ENCODE results near the gene TRAF2. TPM values are rescaled to one million over a fixed set of nuclear protein-coding genes. Genes with fewer than 3 reads are reported as not detected.

The TRAF2 gene
- total and polyA plus RNA-seq, 2 donors (not counting 3 experiments of a cell fraction or from before 2014, with no cell fraction given) = 10.9 to 23.1 TPM

DNA sequence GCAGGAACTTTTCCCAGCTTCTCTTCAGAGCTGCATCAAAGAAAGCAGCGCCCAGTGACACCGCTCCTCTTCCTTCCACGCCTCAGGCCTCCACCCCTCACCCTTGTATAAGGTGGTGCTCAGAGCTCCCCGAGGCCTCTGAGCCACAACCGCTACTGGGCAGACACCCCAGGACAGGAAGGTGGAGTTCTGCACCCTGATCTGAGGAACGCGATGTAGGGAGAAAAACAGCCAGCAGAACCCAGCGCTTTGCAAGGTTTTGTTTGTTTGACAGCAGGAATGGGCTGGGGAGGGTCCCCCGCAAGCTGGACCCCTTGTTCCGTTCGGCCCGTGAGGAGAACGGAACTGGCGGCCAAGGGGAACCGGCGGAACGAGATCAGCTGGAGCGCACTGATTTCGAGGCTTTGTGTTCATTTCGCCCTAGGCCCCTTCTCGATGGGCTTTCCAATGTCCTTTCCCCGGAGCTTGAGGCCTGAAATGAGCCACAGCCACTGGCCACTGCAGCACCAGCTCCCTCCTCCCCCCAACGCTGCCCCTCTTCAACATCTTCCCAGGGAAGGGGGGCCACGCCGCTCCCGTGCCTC, 24.4 kb upstream of the TRAF2 start:
- no peak overlapping the region for H2AFZ ChIP-seq (ENCODE audit: low read depth, low read length)
- no peak for TF ChIP-seq POLR2A (IDR thresholded peaks at IDR 0.05; ENCODE audit: low read depth, low read length)
- TF ChIP-seq POLR2AphosphoS5 (IDR thresholded peaks at IDR 0.05; ENCODE audit: insufficient read depth, low read depth, low read length) = no peak
- TF ChIP-seq, protein P1, sequence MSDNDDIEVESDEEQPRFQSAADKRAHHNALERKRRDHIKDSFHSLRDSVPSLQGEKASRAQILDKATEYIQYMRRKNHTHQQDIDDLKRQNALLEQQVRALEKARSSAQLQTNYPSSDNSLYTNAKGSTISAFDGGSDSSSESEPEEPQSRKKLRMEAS (IDR thresholded peaks at IDR 0.05; ENCODE audit: insufficient read depth, insufficient read length) = no peak
- no peak for TF ChIP-seq FOS (IDR thresholded peaks at IDR 0.05; ENCODE audit: borderline replicate concordance, insufficient read depth, low read length)
- TF ChIP-seq EZH2 (IDR thresholded peaks at IDR 0.05; ENCODE audit: borderline replicate concordance, low read depth, low read length, severe bottlenecking) = no peak
- no peak for TF ChIP-seq JUN (IDR thresholded peaks at IDR 0.05; ENCODE audit: borderline replicate concordance, insufficient read depth, insufficient read length, low read depth)
- TF ChIP-seq, protein P2, sequence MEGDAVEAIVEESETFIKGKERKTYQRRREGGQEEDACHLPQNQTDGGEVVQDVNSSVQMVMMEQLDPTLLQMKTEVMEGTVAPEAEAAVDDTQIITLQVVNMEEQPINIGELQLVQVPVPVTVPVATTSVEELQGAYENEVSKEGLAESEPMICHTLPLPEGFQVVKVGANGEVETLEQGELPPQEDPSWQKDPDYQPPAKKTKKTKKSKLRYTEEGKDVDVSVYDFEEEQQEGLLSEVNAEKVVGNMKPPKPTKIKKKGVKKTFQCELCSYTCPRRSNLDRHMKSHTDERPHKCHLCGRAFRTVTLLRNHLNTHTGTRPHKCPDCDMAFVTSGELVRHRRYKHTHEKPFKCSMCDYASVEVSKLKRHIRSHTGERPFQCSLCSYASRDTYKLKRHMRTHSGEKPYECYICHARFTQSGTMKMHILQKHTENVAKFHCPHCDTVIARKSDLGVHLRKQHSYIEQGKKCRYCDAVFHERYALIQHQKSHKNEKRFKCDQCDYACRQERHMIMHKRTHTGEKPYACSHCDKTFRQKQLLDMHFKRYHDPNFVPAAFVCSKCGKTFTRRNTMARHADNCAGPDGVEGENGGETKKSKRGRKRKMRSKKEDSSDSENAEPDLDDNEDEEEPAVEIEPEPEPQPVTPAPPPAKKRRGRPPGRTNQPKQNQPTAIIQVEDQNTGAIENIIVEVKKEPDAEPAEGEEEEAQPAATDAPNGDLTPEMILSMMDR (IDR thresholded peaks at IDR 0.05; ENCODE audit: extremely low read depth in 1 of 2, insufficient read depth in 1 of 2, low read depth in 1 of 2, low read length in 2 of 2) = no peak
- no peak for TF ChIP-seq MYC (IDR thresholded peaks at IDR 0.05; ENCODE audit: low read depth, low read length)
- TF ChIP-seq GATA2 (IDR thresholded peaks at IDR 0.05; ENCODE audit: insufficient read depth, insufficient read length, low read depth, low read length) = no peak
- no peaks in the 10 kb centered on the region for H3K27me3 ChIP-seq (ENCODE audit: control insufficient read depth in 2 of 2, insufficient read depth in 2 of 2, low read length in 2 of 2)
- BruUV-seq (replicated peaks) = no TSS peak
- H3K9me3 ChIP-seq (replicated peaks; ENCODE audit: control insufficient read depth, insufficient read depth, low read length) = no peaks in the 10 kb centered on the region
- intact Hi-C loops (cut with micrococcal nuclease) (no loop called here), dilution Hi-C loops (cut with MboI; ENCODE audit: extremely low pct_ligation_motif_present, low sequenced_read_pairs) (no loop called here)
- H3K9me1 ChIP-seq (replicated peaks; ENCODE audit: control insufficient read depth, extremely low read depth, insufficient read depth, low read length) = no peaks in the 10 kb centered on the region
- CTCF ChIA-PET = no interaction called here
- H4K20me1 ChIP-seq (replicated peaks; ENCODE audit: control insufficient read depth, extremely low read depth, insufficient read depth, low read length) = no peaks in the 10 kb centered on the region
- H3K4me3 ChIP-seq (replicated peaks in 1 of 3; ENCODE audit: insufficient read depth in 1 of 3, low read depth in 1 of 3, low read length in 3 of 3) = no peak overlapping the region
- peaks cover 6% of the 10 kb centered on the region for H3K4me1 ChIP-seq (ENCODE audit: control insufficient read depth, extremely low read depth, insufficient read depth, low read length)
- H3K9ac ChIP-seq (replicated peaks; ENCODE audit: extremely low read depth, insufficient read depth, low read length) = no peak overlapping the region
- H3K79me2 ChIP-seq (ENCODE audit: control insufficient read depth, insufficient read depth, low read length) = peaks cover 24% of the 10 kb centered on the region
- no peak overlapping the region for H3K4me2 ChIP-seq (ENCODE audit: insufficient read depth, low read length)
- FAIRE-seq (no peak), DNase-seq (ENCODE audit: low read depth, low spot score) (no peak)
- H3K36me3 ChIP-seq (ENCODE audit: control insufficient read depth in 2 of 2, extremely low read depth in 1 of 2, insufficient read depth in 2 of 2, low read length in 2 of 2) = peaks cover 8 to 21% of the 10 kb centered on the region in 2 experiments
- no peak overlapping the region for H3K27ac ChIP-seq (ENCODE audit: insufficient read depth, low read depth, low read length)
- POLR2A ChIA-PET = no interaction called here
